ENCODE results near the gene FOXRED1. TPM values are rescaled to one million over a fixed set of nuclear protein-coding genes. Genes with fewer than 3 reads are reported as not detected.

FOXRED1 gene
- total and polyA plus RNA-seq, 7 donors, result 12.3 to 27.7 (median 18.3) TPM

DNA sequence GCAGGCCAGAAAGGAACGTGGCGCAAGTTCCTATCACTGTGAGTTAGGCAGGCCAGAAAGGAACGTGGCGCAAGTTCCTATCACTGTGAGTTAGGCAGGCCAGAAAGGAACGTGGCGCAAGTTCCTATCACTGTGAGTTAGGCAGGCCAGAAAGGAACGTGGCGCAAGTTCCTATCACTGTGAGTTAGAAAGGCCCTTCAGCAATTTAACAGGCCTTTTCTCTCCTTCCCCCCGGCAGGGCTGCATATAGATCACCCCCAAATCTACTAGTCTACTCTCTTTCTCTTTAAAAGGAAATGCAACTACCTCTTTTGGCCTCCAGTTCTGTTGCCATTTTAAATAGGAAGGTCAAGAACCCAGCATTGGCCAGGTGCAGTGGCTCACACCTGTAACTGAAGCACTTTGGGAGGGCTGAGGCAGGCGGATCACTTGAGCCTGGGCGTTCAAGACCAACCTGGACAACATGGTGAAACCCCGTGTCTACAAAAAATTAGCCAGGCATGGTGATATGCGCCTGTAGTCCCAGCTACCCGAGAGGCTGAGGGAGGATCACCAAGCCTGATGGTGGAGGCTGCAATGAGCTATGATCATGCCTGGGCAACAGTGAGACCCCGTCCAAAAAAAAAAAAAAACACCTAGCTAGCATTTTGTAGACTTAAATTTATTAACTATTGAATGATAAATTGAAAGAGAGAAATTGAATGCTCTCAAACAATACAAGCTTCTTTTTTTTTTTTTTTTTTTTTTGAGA, 42.4 kb upstream of the FOXRED1 start:
- 95 to 99% (median 96%) methylated on average over 9 to 11 of the region's 15 CpGs for WGBS, 3 donors
- no peak for ATAC-seq

DNA sequence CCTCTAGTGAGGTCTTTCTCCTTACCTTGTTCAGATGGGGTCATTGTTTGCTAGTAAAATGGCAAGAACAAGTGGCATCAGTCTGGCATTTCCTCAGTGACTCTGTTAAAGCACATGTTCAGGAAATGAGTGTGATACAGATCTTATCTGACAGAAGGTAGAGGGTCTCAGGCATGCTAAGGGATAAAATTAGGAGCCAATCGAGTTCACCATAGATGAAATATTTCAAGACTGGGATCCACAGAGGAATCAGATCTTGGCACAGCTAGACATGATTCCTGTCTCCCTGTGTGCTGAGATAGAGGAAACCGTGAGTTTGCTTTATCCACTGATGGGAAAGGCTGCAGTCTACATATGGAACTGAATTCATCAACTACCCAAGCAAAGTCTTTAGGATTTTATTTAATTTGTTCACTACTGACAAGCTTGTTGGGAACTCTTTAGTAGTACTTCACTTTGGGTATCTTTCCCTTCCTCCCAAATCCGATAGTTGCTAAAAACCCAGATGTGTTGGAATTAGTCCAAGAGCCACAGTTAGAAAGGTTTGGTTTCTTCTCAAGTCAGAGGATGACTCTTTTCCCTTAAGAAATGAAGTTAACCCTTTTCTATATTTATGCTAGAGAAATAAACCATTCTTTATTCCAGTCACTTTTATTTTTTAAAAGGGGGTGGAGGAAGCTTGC, 39.0 kb upstream of the FOXRED1 start:
- ATAC-seq (no peak), DNase-seq (no peak)
- Histone ChIP-seq H3K36me3 (ENCODE audit: insufficient read depth in 1 of 2, low read depth in 1 of 2) (peaks cover 3 to 27% of the 10 kb centered on the region in 2 donors), H3K4me3 (no peak overlapping the region), H3K9me3 (no peaks in the 10 kb centered on the region), H3K27ac (no peak overlapping the region), H3K4me1 (peaks cover 15% of the 10 kb centered on the region), H3K27me3 (ENCODE audit: insufficient read depth in 3 of 3, low read length in 2 of 3) (no peaks in the 10 kb centered on the region)
- intact Hi-C loops (cut with DNase I), result no loop called here
- no peak for TF ChIP-seq CTCF (IDR thresholded peaks at IDR 0.05)
- 45 to 49% (median 46%) methylated on average over 3 of the region's 3 CpGs for WGBS, 3 donors

More for the DNA sequence above, 42.4 kb upstream of the FOXRED1 start:
- peaks cover 3 to 20% of the 10 kb centered on the region in 2 donors for H3K36me3 ChIP-seq (ENCODE audit: insufficient read depth in 1 of 2, low read depth in 1 of 2)
- no peak overlapping the region for H3K27ac ChIP-seq
- H3K4me1 ChIP-seq, result peaks cover 5% of the 10 kb centered on the region
- no peak for TF ChIP-seq CTCF (IDR thresholded peaks at IDR 0.05)
- no peaks in the 10 kb centered on the region for H3K9me3 ChIP-seq
- DNase-seq, result no peak
- H3K4me3 ChIP-seq, result no peak overlapping the region
- no peaks in the 10 kb centered on the region for H3K27me3 ChIP-seq (ENCODE audit: insufficient read depth in 3 of 3, low read length in 2 of 3)
- intact Hi-C loops (cut with DNase I), result no loop called here

DNA sequence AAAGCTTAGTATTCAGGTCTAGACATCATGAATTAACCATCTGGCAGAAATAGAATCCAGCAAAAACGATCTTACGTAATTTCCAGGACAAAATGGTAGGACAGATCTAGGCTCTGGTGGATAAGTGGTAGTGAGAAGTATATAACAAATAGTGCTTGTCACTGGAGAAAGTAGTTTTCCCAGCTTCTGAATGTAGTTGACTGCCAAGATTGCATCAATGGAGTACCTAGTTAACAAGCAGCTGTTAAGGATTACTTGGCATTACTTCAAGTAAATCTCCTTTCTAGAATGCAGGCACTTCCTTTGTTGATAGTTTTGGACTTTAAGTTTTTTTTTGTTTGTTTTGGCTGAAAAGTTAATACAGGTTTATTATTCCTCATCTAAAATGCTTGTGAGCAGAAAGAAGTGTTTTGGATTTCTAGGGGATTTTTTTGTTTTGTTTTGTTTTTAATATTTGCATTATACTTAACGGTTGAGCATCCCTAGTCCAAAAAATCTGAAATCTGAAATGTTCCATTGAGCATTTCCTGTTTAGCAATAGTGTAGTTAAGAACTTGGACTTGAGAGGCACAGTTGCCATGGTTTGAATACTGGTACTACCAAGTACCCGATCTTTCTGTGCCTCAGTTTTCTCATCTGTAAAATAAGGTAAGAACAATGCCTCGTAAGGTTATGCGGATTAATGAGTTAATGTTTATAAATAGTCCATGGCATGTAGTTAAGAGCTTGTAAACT, 37.1 kb upstream of the FOXRED1 start:
- no peak for DNase-seq
- Histone ChIP-seq H3K4me1 (peaks cover 15% of the 10 kb centered on the region), H3K27ac (peak overlapping the region; percentile 1), H3K9me3 (no peaks in the 10 kb centered on the region), H3K36me3 (ENCODE audit: insufficient read depth in 1 of 2, low read depth in 1 of 2) (peaks cover 3 to 43% of the 10 kb centered on the region in 2 donors), H3K27me3 (ENCODE audit: insufficient read depth in 3 of 3, low read length in 2 of 3) (no peaks in the 10 kb centered on the region), H3K4me3 (no peak overlapping the region)
- peak; percentile 42 to 78 (median 58) for ATAC-seq
- intact Hi-C loops (cut with DNase I), result no loop called here
- no peak for TF ChIP-seq CTCF (IDR thresholded peaks at IDR 0.05)
- WGBS, 3 donors, result 31 to 44% (median 33%) methylated on average over 6 of the region's 6 CpGs

GRCh38 chr11:126232683-126233082, 36.3 kb upstream of the FOXRED1 start:
- Histone ChIP-seq H3K9me3 (no peaks in the 10 kb centered on the region), H3K4me1 (peaks cover 15% of the 10 kb centered on the region), H3K27ac (no peak overlapping the region), H3K27me3 (ENCODE audit: insufficient read depth in 3 of 3, low read length in 2 of 3) (no peaks in the 10 kb centered on the region), H3K4me3 (no peak overlapping the region), H3K36me3 (ENCODE audit: insufficient read depth in 1 of 2, low read depth in 1 of 2) (peaks cover 3 to 43% of the 10 kb centered on the region in 2 donors)
- TF ChIP-seq CTCF (IDR thresholded peaks at IDR 0.05), result no peak
- intact Hi-C loops (cut with DNase I), result no loop called here
- WGBS, 3 donors, result 85 to 93% (median 88%) methylated on average over 3 of the region's 3 CpGs
- ATAC-seq, result no peak
- no peak for DNase-seq
